Inflammatory macrophage treated with lipopolysaccharide for 4 hours (primary cell): ENCODE results near the gene HACD1.

ENCODE experiments used
- DNase-seq: peaks from one replicate; pipeline ENCODE4 v3.0.0-alpha.2; 2020

The HACD1 gene, protein sequence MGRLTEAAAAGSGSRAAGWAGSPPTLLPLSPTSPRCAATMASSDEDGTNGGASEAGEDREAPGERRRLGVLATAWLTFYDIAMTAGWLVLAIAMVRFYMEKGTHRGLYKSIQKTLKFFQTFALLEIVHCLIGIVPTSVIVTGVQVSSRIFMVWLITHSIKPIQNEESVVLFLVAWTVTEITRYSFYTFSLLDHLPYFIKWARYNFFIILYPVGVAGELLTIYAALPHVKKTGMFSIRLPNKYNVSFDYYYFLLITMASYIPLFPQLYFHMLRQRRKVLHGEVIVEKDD

DNA sequence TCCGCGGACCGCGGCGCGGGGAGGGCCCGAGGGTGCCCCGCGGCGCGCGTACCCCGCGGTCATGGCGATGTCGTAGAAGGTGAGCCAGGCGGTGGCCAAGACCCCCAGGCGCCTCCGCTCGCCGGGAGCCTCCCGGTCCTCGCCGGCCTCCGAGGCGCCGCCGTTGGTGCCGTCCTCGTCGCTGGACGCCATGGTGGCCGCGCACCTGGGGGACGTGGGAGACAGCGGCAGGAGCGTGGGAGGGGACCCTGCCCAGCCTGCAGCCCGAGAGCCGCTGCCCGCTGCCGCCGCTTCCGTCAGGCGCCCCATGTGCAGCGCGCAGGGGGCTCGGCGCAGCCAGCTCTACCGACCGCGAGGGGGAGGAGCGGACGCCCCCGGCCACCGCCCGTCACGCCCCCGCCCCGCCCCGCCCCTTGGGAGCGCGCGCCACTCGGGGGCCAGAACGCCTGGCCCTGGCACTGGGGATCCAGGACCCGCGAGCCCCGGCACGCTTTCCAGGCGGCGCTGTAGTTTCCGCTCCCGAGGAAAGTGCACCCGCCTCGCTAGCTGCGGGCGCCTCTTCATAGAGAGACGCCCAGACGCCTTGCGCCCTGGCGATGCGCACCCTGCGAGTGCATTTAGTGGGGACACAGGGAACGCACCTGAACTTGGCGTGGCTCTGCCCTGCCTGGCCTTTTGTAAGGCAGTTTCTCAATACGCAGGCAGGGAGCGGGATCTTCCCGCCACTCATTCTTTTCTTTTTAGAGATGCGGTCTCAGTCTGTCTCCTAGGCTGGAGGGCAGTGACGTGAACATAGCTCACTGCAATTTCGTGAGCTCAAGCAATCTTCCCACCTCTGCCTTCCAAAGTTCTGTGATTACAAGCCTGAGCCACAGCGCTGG lies at the start of gene HACD1:
TSS of gene HACD1 (minus strand) at position 344 of the 881 bp plus-strand sequence. CDS start at position 309, 35 bp downstream.
- DNase-seq, result peak; percentile 51

GRCh38 chr10:17665747-17666146 lies 48.6 kb upstream of the HACD1 start:
- DNase-seq, result peak; percentile 96

- no peak for DNase-seq
These were observed 46.3 kb upstream of the HACD1 start for GRCh38 chr10:17663450-17663849.

- no peak for DNase-seq
These were observed 45.3 kb upstream of the HACD1 start for GRCh38 chr10:17662193-17663138.

- DNase-seq, result no peak
These were observed 44.3 kb upstream of the HACD1 start for GRCh38 chr10:17661510-17661909.

DNA sequence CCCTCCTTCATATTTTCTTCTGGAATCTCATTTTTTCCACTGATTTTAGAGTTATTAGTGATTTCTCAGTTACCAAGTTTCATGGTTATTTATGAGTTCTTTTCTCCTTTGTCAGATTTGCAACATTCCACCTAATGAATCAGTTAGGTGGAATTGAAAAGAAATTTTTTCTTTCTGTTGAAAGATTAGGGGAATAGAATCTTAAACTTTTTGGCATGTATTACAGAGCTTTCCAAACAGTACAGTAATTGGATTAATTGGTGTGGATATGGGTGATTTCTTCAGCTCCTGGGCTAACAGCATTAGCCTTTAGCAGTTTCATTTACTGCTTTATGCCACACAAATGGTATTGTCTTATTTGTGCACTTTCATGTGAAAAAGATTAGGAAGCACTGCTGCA lies 43.7 kb upstream of the HACD1 start:
- DNase-seq, result no peak

- no peak for DNase-seq
These were observed 42.2 kb upstream of the HACD1 start for GRCh38 chr10:17659365-17659764.

- no peak for DNase-seq
These were observed 39.9 kb upstream of the HACD1 start for GRCh38 chr10:17657103-17657500.

DNA sequence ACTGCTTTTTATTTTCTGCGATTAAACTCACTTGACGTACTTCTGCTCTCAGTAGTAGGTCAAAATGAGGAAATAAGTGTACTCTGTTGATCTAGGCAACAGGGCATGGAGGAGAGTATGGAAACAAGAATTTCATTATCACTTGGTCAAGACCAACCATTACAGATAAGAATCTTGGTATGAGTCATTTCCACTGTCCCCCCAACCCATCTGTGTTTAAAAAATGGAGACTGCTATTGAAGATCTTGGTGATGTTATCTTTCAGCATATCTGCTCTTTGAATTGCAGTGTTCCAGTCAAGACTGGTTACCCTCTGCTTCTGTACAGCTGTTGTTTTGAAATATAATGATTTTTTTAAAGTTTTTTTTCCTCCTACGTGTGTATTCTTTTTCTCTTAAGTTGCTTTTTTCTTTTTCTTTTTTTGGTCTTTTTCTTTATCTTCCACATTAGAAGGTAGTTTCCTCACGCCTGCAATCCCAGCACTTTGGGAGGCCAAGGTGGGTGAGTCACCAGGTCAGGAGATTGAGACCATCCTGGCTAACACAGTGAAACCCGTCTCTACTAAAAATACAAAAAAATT lies 38.5 kb upstream of the HACD1 start:
- peak; percentile 46 for DNase-seq

DNA sequence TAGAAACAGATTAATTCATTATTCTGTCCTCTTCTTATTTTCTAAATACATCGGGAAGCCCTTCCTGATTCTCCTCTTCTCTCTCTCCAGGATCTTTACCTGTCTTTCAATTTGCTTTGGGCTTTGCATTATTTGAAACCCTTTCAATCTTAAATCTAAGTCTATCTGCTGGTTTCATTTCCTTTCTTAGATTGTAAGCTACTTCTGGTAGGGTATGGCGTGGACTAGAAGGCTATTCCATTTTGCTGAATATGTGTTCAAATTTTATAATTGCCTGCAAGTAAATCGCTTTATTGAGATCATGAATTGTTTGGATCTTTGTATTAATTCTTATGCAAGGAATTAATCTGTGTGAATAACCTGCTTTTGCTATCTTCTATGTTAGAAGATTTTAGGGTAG lies 37.8 kb upstream of the HACD1 start:
- DNase-seq, result no peak

DNA sequence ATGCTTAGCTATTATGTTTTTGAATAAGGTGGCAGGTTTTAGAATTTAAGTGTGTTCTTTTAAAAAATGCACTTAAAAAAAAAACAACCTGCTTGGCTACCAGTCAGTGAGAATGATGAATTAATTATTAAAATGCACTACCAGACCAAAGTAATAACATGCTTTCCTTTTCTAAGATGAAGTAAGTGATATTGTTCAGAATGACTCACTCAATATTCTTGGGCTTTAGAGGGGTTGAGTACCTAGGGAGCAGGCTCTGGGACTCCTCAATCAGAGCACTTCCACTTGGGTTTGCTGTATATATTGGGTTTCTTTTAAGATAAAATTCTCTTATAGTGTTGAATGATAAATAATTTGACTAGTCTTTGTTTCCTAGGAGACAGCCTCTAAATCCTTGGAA lies 35.4 kb upstream of the HACD1 start:
- no peak for DNase-seq

DNA sequence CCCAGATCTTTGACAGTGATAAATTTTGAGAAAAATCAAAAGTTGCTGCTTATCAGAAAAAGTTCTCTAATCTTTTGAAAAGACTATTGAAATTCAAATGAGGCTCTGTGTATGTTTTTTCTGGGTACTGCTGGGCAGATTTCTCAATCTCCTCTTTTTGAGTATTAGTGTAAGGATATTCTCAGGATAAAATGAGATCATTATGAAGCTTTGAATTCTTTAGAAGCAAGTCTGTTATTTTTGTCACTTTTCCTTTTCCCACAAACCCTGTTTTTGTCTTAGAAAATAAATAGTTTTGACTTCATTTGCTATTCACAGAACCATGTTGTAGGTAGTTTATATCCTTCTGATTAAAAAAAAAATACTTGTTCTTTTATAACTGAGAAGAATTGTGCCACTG lies 34.7 kb upstream of the HACD1 start:
- DNase-seq, result no peak

DNA sequence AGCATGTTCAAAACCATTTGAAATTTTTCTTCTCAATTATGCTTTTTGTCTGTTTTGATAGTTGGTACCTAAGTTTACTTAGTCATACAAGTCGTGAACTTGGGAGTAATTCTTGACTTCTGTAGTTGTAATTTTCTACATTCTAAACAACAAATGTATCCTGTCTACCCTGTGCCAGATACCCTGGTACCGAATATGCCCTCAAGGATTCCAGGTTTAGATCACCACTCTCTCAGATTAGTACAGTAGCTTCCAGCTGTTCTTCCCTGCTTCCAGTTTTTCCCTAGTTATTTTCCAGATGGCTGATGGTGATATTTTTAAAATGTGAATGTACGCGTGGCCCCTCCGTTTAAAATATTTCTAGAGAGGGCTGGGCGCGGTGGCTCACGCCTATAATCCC lies 33.2 kb upstream of the HACD1 start:
- no peak for DNase-seq

GRCh38 chr10:17649836-17650235 lies 32.7 kb upstream of the HACD1 start:
- no peak for DNase-seq

GRCh38 chr10:17649052-17649451 lies 31.9 kb upstream of the HACD1 start:
- DNase-seq, result no peak

DNA sequence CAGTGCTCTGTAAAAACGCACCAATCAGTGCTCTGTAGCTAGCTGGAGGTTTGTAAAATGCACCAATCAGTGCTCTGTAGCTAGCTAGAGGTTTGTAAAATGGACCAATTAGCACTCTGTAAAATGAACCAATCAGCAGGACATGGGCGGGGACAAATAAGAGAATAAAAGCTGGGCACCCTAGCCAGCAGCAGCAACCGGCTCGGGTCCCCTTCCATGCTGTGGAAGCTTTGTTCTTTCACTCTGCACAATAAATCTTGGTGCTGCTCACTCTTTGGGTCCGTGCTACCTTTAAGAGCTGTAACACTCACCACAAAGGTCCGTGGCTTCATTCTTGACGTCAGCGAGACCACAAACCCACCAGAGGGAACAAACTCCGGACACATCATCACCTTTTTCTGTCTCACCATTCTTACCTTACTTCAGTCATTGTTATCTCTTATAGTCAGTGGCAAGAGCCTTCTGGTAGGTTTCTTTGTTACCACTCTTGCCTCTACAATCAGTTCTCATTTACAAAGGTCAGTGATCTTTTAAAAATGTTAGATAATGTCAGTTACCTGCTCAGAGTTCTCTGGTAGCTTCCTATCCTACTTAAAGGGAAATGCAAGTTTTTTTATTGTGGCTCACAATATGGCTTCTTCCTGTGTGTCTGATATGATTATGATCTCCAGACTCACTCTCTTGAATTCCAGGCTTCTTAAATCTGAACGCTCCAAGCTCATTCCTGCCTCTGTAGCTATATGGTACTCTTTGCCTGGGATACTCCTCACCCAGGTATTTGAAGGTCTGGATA lies 31.3 kb upstream of the HACD1 start:
- DNase-seq, result no peak

DNA sequence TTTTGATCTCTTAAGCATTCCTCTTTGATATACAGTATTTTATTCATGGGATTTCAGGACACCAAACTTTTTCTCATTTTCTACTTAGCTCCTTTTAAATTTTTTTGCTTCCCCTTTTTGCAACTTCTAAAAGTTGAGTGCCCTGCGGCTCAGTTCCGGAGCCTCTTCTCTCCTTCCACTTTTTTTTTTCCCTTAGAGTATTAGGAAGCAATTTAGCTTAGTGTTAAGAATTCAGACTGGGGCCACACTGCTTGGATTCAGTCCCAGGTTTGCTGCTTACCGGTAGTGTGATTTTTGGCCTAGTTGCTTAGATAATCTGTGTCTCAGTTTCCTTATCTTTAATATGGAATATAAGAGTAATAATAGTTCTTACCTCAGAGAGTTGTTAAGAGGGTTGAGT lies 30.2 kb upstream of the HACD1 start:
- DNase-seq, result peak; percentile 55

DNA sequence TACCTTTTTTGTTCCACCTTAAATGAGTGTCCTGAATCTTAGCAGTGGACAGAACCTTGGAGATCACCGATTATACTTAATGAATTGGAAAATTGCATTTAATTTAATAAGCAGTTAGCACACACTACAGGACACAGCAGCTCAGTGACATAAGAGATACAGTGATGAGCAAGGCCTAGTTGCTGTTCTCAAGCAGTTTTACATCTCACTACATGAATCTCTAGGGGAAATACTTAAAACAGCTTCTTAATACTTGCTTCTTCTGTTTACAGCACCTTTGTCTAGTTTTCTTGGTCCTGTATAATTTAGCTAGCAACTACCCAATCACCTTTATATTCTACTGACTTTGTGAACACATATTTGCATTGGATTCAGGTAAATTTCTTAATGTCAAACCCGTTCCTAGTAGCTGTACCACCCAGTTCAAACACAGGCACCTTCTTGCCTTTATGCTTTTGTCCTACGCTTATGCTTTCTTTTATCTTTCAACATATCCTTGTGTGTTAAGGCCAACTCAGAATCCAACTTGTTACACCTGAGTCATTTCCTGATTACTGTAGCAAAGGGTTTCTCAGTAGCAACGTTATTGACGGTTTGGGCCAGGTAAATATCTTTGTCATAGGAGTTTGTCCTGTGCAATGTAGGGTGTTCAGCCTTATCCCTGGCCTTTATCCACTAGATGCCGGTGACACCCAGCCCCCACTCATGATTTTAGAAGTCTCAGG lies 28.6 kb upstream of the HACD1 start:
- no peak for DNase-seq

DNA sequence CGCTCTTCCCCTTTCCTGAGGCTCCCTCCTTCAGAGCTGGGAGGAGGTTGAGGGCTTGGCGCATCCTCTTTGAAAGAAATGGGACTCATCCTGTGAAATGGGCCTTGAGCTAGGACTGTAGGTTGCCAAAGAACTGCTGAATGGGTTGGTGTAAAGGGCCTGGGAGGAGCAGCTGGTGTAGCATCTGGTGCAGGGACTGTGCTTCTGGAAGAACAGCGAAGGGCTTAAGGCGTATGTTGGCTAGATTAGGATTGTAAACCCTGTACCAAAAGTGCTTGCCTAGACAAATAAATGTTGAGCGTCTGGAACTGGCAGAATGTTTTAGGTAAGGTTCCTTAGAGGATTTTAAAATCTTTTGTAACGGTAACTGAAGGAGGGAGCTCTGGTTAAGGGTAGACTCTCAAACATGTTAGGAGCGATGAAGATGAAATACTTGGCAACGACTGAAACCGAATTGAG lies 27.3 kb upstream of the HACD1 start:
- DNase-seq, result peak; percentile 28

DNA sequence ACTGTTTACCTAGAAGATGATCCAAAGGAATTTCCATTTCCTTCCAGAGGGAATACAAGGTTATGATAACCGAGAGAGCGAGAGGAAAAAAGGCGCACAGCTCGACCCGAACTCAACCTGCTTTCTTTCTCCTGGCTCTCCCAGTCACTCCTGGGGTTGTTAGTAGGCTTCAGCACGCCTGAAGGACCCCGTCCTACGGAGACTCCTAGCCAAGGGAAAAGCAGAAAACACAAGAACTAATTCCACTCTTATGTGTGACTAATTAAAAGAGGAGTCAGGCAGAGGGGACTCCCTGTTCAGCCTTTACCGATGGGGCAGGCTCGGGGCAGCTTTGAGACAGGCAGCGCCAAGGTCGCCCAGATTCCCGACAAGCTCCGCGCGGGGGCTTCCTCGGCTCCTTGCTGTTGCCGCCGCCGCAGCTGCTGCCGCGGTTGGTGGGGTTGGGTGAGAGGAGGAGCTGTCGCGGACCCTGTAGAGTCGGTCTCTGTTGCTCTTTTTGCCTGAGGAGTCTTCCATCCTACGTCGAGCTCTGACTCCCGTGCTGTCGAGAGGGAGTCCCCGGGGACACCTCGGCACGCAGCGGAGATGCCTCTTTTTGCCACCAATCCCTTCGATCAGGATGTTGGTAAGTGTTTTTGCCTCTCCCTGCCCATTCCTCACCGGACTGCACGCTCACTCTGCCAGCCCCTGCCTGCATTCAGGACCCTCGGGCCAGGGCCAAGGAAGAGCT lies 26.7 kb upstream of the HACD1 start, which contains the start of gene STAM:
TSS of gene STAM (plus strand) at position 397 of the 730 bp plus-strand sequence. CDS start at position 586, 189 bp downstream.
- peak; percentile 92 for DNase-seq
